Muscle of leg (tissue), 11 donors: ENCODE results near the gene SKIDA1. TPM values are rescaled to one million over a fixed set of nuclear protein-coding genes. Genes with fewer than 3 reads are reported as not detected.
"Not testable (repeated sequence)": the region's sequence is repeated elsewhere in the genome, so short reads cannot be mapped to it uniquely, and the experiment has no call there.

Experiments
- DNase-seq: peaks from one replicate; pipeline ENCODE4 v3.0.0; 2013
- H3K27ac ChIP-seq: one replicate; pipeline ENCODE4 v1.5.1; 2013; ENCODE audit warnings: mild to moderate bottlenecking, low read length, control low read depth
- H3K27me3 ChIP-seq: one replicate; pipeline ENCODE4 v1.6.1; 2013; ENCODE audit warnings: low read length; ENCODE audit not compliant: control insufficient read depth, insufficient read depth
- H3K36me3 ChIP-seq: one replicate; pipeline ENCODE4 v1.6.1; 2013; ENCODE audit warnings: low read length; ENCODE audit not compliant: control insufficient read depth, insufficient read depth
- H3K4me1 ChIP-seq: one replicate; pipeline ENCODE4 v1.6.1; 2013; ENCODE audit warnings: low read length; ENCODE audit not compliant: control insufficient read depth, insufficient read depth
- H3K4me3 ChIP-seq: one replicate; pipeline ENCODE4 v1.5.1; 2013; ENCODE audit warnings: low read length, control low read depth
- H3K9me3 ChIP-seq: replicated peaks from 2 replicates; pipeline ENCODE4 v1.6.1; 2013; ENCODE audit warnings: low read depth, low read length; ENCODE audit not compliant: control insufficient read depth
- WGBS: methylation state at CpG from one replicate; pipeline ENCODE4 v1.1.5; 2013; ENCODE audit warnings: missing lambda C conversion rate; ENCODE audit not compliant: insufficient coverage; 5-methylcytosine and 5-hydroxymethylcytosine counted together
- polyA plus RNA-seq, 8 donors: library from polyadenylated mRNA; unstranded; fragments of 120-200 nt; gene quantifications; one replicate each; pipeline versions ENCODE4 v1.2.1 to v1.2.3, GENCODE V29; 2013; ENCODE audit warnings: inconsistent platforms in 1 of 8, low replicate concordance in 1 of 8; ENCODE audit not compliant: insufficient read length in 8 of 8, insufficient read depth in 1 of 8
- total RNA-seq: library from RNA; stranded (reverse); fragments of 120-200 nt; gene quantifications from one replicate; pipeline ENCODE4 v1.2.4, GENCODE V29; 2013

Gene SKIDA1
- total and polyA plus RNA-seq, 9 donors, result 1.7 to 2.9 (median 2.6) TPM

GRCh38 chr10:21536874-21537273, 11.4 kb upstream of the SKIDA1 start:
- H3K4me3 ChIP-seq, result no peak overlapping the region
- no peak overlapping the region for H3K27ac ChIP-seq
- no peaks in the 10 kb centered on the region for H3K9me3 ChIP-seq
- WGBS, result no CpG with 5 or more reads among the region's 3 CpGs
- peaks cover 6% of the 10 kb centered on the region for H3K4me1 ChIP-seq
- DNase-seq, result no peak
- H3K27me3 ChIP-seq, result no peaks in the 10 kb centered on the region
- H3K36me3 ChIP-seq, result peaks cover 26% of the 10 kb centered on the region

- WGBS, result 75% methylated on average over 6 of the region's 9 CpGs
- not testable (repeated sequence) for H3K4me1 ChIP-seq, H3K9me3 ChIP-seq, H3K27me3 ChIP-seq, DNase-seq, H3K27ac ChIP-seq, H3K4me3 ChIP-seq
- H3K36me3 ChIP-seq, result peaks cover 19% of the 10 kb centered on the region
Measured at GRCh38 chr10:21535976-21536375, 10.5 kb upstream of the SKIDA1 start.

GRCh38 chr10:21535494-21535965, 10.0 kb upstream of the SKIDA1 start:
- Histone ChIP-seq H3K27ac (peak overlapping the region; percentile 81), H3K4me1 (peaks cover 6% of the 10 kb centered on the region), H3K36me3 (peaks cover 19% of the 10 kb centered on the region), H3K4me3 (peak overlapping the region; percentile 65), H3K9me3 (no peaks in the 10 kb centered on the region), H3K27me3 (no peaks in the 10 kb centered on the region)
- peak; percentile 71 for DNase-seq
- WGBS, result 50% methylated on average over 1 of the region's 9 CpGs

- peaks cover 14% of the 10 kb centered on the region for H3K36me3 ChIP-seq
- H3K27ac ChIP-seq, result peak overlapping the region; percentile 91
- H3K27me3 ChIP-seq, result no peaks in the 10 kb centered on the region
- DNase-seq, result peak; percentile 82
- H3K9me3 ChIP-seq, result no peaks in the 10 kb centered on the region
- H3K4me1 ChIP-seq, result peaks cover 6% of the 10 kb centered on the region
- peak overlapping the region; percentile 65 for H3K4me3 ChIP-seq
- WGBS, result under 1% methylated on average over 55 of the region's 96 CpGs
Measured at GRCh38 chr10:21534604-21535493, 9.4 kb upstream of the SKIDA1 start.

- WGBS, result no CpG with 5 or more reads among the region's 26 CpGs
- Histone ChIP-seq H3K36me3 (peaks cover 11% of the 10 kb centered on the region), H3K27ac (peak overlapping the region; percentile 91), H3K4me1 (peaks cover 6% of the 10 kb centered on the region), H3K4me3 (peak overlapping the region; percentile 65), H3K27me3 (no peaks in the 10 kb centered on the region), H3K9me3 (no peaks in the 10 kb centered on the region)
- no peak for DNase-seq
Measured at GRCh38 chr10:21534280-21534586, 8.8 kb upstream of the SKIDA1 start.

GRCh38 chr10:21533467-21534279, 8.2 kb upstream of the SKIDA1 start, which contains the start of gene MLLT10:
Gene MLLT10, plus strand, starts transcription at chr10:21534232. Its CDS starts 413 bp downstream, at chr10:21534645.
- H3K27me3 ChIP-seq, result no peaks in the 10 kb centered on the region
- H3K27ac ChIP-seq, result peak within 1 kb of the TSS; percentile 94
- peak within 1 kb of the TSS; percentile 65 for H3K4me3 ChIP-seq
- H3K9me3 ChIP-seq, result no peaks in the 10 kb centered on the region
- peaks cover 6% of the 10 kb centered on the region for H3K4me1 ChIP-seq
- peaks cover 9% of the 10 kb centered on the region for H3K36me3 ChIP-seq
- DNase-seq, result peak; percentile 99
- under 1% methylated on average over 60 of the region's 74 CpGs for WGBS

- peak overlapping the region; percentile 94 for H3K27ac ChIP-seq
- H3K36me3 ChIP-seq, result peaks cover 5% of the 10 kb centered on the region
- no peaks in the 10 kb centered on the region for H3K9me3 ChIP-seq
- H3K27me3 ChIP-seq, result no peaks in the 10 kb centered on the region
- no CpG with 5 or more reads among the region's 10 CpGs for WGBS
- peak overlapping the region; percentile 56 for H3K4me3 ChIP-seq
- DNase-seq, result peak; percentile 30
- H3K4me1 ChIP-seq, result peaks cover 6% of the 10 kb centered on the region
Measured at GRCh38 chr10:21532694-21533466, 7.4 kb upstream of the SKIDA1 start.

- no peak overlapping the region for H3K4me3 ChIP-seq
- no peaks in the 10 kb centered on the region for H3K9me3 ChIP-seq
- no peak for DNase-seq
- H3K4me1 ChIP-seq, result peaks cover 6% of the 10 kb centered on the region
- no peak overlapping the region for H3K27ac ChIP-seq
- WGBS, result no CpG with 5 or more reads among the region's 1 CpG
- H3K36me3 ChIP-seq, result no peaks in the 10 kb centered on the region
- H3K27me3 ChIP-seq, result no peaks in the 10 kb centered on the region
Measured at GRCh38 chr10:21531164-21531563, 5.7 kb upstream of the SKIDA1 start.

- Histone ChIP-seq H3K36me3 (no peaks in the 10 kb centered on the region), H3K9me3 (no peaks in the 10 kb centered on the region), H3K4me3 (no peak overlapping the region), H3K27me3 (no peaks in the 10 kb centered on the region), H3K27ac (no peak overlapping the region), H3K4me1 (peaks cover 5% of the 10 kb centered on the region)
- DNase-seq, result no peak
- WGBS, result no CpG with 5 or more reads among the region's 1 CpG
Measured at GRCh38 chr10:21530641-21531040, 5.2 kb upstream of the SKIDA1 start.
